HUES6 (cell line): ENCODE results near the gene TENT4A.

Experiments
- H3K27ac ChIP-seq: 2 replicates; pipeline ENCODE4 v1.7.0; 2013; ENCODE audit warnings: low read depth, mild to moderate bottlenecking, low read length, inconsistent platforms
- H3K27me3 ChIP-seq: 2 replicates; pipeline ENCODE4 v1.6.1; 2013; ENCODE audit warnings: low read length; ENCODE audit not compliant: control insufficient read depth, insufficient read depth
- H3K36me3 ChIP-seq: 2 replicates; pipeline ENCODE4 v1.6.1; 2013; ENCODE audit warnings: low read length; ENCODE audit not compliant: control insufficient read depth, insufficient read depth
- H3K4me1 ChIP-seq: 2 replicates; pipeline ENCODE4 v1.6.1; 2013; ENCODE audit warnings: low read length; ENCODE audit not compliant: control insufficient read depth, insufficient read depth
- H3K4me3 ChIP-seq: 2 replicates; pipeline ENCODE4 v1.5.1; 2013; ENCODE audit warnings: low read depth, low read length
- H3K9ac ChIP-seq: one replicate; pipeline ENCODE4 v1.6.1; 2013; ENCODE audit warnings: mild to moderate bottlenecking, low read length
- H3K9me3 ChIP-seq: 2 replicates; pipeline ENCODE4 v1.6.1; 2013; ENCODE audit warnings: low read depth, low read length; ENCODE audit not compliant: control insufficient read depth, insufficient read depth

The TENT4A gene

DNA sequence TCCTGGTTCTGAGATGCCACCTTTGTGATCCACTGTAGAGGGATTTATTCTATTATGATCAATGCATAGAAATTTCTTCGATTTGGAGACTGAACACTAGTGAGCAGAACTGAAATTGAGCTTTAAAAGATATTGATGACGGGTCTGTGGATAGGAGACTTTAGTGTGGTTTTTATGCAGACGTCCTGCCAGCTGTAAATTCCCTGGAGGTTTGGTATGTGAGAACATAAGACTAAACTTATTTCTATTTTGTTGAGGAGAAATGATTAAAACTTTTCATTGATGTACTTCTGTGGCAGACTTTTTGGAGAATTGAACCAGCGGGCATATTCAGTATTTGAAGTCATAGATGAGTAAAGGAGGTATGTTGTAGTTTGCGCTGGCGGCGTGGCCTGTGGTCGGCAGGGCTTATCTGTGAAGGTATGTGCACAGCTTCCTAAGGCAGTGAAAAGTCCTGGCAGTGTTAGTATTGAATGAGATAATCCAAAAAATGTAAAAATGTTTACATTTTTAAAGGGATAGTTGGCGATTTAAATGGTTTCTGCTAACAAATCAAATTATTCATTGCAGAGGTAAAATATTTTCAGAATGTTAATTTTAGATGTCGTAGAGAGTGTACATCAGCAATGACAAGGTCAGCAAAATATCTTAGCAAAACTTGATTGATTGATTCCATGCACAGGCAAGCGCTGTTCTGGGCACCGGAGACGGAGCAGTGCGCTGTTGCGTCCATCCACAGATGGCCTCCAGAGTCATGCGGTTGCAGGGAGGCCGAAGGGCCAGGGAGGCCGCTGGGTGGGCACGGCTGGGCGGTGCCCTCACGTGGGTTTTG, 20.4 kb downstream of the TENT4A start:
- Histone ChIP-seq H3K27ac (no peak overlapping the region), H3K9ac (no peak overlapping the region), H3K4me1 (peaks cover 12% of the 10 kb centered on the region), H3K27me3 (no peaks in the 10 kb centered on the region), H3K4me3 (no peak overlapping the region), H3K36me3 (peaks cover 22% of the 10 kb centered on the region), H3K9me3 (no peaks in the 10 kb centered on the region)

DNA sequence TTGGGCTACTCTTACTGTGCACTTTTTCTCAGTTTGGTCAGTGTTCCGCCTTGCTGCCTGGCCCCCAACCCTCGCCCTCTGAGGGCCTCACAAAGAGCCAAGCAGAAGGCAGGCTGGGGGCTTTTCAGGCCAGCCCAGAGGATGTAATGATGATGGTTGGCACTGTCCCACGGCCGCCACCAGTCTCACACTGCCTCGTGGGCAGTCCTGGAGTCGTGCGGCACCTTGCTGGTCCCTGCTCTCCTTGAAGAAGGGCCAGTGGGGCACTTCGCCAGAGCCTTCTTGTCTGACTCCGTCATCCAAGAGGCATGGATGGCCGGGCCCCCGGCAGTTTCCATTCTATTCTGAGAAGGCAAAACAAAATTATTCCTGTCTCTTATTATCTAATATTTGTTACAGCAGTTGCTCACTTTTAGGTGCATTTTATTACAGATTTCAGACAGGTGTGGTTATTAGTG, 21.0 kb downstream of the TENT4A start:
- Histone ChIP-seq H3K4me1 (peaks cover 12% of the 10 kb centered on the region), H3K36me3 (peaks cover 28% of the 10 kb centered on the region), H3K27ac (no peak overlapping the region)

DNA sequence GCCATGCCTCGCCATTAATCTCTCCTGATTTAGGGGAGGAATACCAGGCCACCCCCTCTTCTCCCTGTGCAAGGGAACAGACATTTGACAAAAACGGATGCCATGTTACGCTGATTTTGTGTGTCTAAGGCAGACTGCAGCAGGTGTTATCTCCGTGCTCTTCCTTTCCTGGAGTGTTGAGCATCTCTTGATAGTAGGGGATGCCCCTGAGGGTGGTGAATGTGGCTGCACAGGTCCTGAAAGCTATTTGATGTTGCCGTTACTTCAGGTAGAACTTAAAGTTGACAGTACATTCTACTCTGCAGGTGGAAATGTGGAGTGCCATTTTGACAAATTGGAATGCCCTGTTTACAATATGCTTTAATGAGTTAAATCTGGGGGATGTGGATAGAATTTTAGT, 21.5 kb downstream of the TENT4A start:
- peaks cover 12% of the 10 kb centered on the region for H3K4me1 ChIP-seq
- H3K36me3 ChIP-seq = peaks cover 33% of the 10 kb centered on the region
- no peak overlapping the region for H3K27ac ChIP-seq
- H3K9me3 ChIP-seq = no peaks in the 10 kb centered on the region
- no peak overlapping the region for H3K4me3 ChIP-seq
- H3K27me3 ChIP-seq = no peaks in the 10 kb centered on the region
- H3K9ac ChIP-seq = no peak overlapping the region

More for the DNA sequence above, 21.0 kb downstream of the TENT4A start:
- Histone ChIP-seq H3K4me3 (no peak overlapping the region), H3K27me3 (no peaks in the 10 kb centered on the region), H3K9me3 (no peaks in the 10 kb centered on the region), H3K9ac (no peak overlapping the region)

DNA sequence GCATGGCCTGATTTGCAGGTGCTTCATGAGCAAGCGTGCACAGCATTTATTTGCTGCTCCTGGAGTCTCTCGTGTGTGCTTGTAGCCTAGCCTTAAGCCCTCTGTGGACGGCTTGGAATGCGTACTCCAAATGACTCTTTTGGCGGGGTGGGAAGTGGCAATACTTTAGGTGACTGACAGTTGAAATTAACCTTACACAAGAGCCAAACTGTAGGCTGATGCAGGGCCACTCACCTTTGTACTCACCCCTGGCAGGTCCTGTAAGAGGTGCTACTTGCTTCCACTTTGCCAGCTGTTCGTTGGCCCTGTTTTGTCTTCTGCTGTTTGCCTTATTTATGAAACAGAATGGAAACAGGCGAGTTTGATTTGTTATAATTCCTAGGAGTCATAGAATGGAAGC, 22.9 kb downstream of the TENT4A start:
- no peak overlapping the region for H3K4me3 ChIP-seq
- no peak overlapping the region for H3K27ac ChIP-seq
- H3K9me3 ChIP-seq = no peaks in the 10 kb centered on the region
- H3K27me3 ChIP-seq = no peaks in the 10 kb centered on the region
- peaks cover 6% of the 10 kb centered on the region; the same call in 1 of the 2 replicates for H3K4me1 ChIP-seq
- H3K36me3 ChIP-seq = peaks cover 46% of the 10 kb centered on the region
- H3K9ac ChIP-seq = no peak overlapping the region

DNA sequence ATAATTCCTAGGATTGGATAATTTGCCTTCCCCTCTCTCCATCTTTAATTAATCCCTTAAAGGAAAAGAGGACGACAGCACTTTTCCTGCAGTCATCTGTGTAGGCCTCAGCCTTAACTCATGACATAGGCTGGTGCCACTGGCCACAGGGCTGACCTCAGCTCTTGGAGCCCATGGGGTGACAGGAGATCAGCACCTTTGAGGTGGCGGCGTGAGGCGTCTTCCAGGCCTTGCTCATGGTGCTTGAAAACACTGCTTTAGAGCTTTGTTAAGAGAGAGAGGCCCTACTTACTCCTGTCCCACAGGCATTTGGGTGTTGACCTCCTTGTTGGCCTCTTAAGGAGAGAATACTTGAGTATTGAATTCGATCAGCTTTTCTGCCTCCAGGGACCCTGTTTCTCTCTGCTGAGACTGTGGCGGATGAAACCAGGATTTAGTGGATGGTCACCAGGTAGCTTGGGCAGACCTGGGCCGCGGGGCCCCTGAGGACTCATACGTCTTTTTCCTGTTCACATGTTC, 23.4 kb downstream of the TENT4A start:
- H3K27me3 ChIP-seq = no peaks in the 10 kb centered on the region
- H3K9ac ChIP-seq = no peak overlapping the region
- H3K4me1 ChIP-seq = peaks cover 5% of the 10 kb centered on the region; the same call in 1 of the 2 replicates
- no peak overlapping the region for H3K27ac ChIP-seq
- H3K4me3 ChIP-seq = no peak overlapping the region
- H3K36me3 ChIP-seq = peaks cover 51% of the 10 kb centered on the region
- no peaks in the 10 kb centered on the region for H3K9me3 ChIP-seq

DNA sequence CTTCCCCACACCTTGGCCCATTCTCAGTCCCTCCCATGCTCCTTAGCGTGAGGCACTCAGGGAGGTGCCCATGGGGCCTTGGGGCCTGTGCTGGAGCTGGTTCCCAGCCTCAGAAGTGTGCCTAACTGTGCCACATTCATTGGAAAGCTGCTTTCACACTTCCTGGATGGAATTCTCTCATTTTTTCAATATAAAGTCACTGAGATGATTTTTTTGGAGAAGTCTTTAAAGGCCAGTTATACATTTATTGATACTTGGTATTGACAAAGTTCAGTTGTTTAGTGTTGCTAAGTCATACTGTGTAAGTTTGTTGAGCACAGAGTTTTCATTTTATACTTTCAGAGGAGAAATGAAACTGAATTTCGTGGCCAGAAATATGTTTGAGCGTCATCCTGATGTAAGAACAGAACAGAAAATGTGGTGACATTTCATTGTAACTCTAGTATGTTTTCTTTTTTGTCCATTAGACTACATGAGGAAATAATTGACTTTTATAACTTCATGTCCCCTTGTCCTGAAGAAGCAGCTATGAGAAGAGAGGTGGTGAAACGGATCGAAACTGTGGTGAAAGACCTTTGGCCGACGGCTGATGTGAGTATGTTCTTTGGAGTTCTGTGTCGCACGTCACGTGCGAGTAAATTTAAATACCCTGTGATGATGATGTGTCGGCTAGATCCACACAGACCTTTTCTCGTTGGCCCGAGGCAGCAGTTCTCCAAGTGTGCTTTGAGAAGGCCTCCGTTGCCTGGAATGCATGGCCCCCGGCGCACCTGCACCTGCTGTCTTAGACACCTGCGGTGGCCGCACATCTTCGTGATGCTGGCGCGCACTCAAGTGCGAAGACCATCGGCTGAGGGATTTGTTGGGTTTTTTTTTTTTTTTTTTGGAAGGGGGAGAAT, 24.1 kb downstream of the TENT4A start:
- peaks cover 58% of the 10 kb centered on the region for H3K36me3 ChIP-seq
- no peak overlapping the region for H3K27ac ChIP-seq

DNA sequence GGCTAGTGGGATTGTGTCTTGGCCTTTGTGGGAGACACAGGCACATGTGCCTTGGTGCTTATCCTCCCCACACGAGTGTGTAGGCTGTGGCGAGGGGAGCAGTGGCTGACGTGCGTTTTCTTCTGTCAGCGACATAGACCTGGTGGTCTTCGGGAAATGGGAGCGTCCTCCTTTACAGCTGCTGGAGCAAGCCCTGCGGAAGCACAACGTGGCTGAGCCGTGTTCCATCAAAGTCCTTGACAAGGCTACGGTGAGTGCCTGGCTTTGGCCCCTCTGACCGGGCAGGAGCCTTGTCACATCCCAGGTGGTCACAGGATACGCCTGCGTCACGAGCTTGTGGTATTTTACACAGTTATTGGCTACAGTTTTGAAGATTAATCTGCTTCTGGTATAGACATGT, 26.4 kb downstream of the TENT4A start:
- no peak overlapping the region for H3K4me3 ChIP-seq
- H3K27ac ChIP-seq = no peak overlapping the region
- no peak overlapping the region for H3K9ac ChIP-seq
- H3K4me1 ChIP-seq = no peaks in the 10 kb centered on the region
- no peaks in the 10 kb centered on the region for H3K27me3 ChIP-seq
- H3K9me3 ChIP-seq = no peaks in the 10 kb centered on the region
- peaks cover 76% of the 10 kb centered on the region for H3K36me3 ChIP-seq

More for the DNA sequence above, 24.1 kb downstream of the TENT4A start:
- H3K9ac ChIP-seq = no peak overlapping the region
- H3K9me3 ChIP-seq = no peaks in the 10 kb centered on the region
- no peak overlapping the region for H3K4me3 ChIP-seq
- H3K4me1 ChIP-seq = no peaks in the 10 kb centered on the region
- no peaks in the 10 kb centered on the region for H3K27me3 ChIP-seq

DNA sequence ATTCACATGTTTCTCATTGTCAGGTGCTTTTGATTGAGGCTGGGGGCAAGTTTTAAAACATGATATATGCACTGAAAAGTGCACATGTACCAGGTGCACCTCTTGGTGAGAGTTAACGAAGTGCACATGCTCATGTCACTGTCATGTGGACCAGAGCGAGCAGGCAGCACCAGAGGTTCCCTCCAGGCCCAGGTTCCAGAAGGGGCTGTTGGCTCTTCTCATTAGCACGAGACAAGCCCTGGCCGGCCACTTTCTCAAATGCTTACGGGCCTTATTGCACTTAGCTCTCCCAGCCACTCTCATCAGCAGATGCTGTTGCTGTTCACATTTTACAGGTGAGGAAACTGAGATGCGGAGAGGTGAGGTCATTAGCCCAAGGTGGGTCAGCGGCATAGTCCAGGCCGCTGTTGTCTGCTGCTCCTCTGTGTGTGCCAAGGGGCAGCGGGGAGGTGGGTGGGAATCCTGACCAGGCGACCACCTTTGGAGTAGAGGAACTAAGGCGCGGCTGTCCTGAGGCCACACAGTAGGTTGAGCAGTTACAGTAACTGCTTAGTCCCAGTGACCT, 27.4 kb downstream of the TENT4A start:
- peaks cover 86% of the 10 kb centered on the region for H3K36me3 ChIP-seq
- no peaks in the 10 kb centered on the region for H3K4me1 ChIP-seq
- no peaks in the 10 kb centered on the region for H3K9me3 ChIP-seq
- H3K4me3 ChIP-seq = no peak overlapping the region
- no peak overlapping the region for H3K9ac ChIP-seq
- no peaks in the 10 kb centered on the region for H3K27me3 ChIP-seq
- H3K27ac ChIP-seq = no peak overlapping the region

DNA sequence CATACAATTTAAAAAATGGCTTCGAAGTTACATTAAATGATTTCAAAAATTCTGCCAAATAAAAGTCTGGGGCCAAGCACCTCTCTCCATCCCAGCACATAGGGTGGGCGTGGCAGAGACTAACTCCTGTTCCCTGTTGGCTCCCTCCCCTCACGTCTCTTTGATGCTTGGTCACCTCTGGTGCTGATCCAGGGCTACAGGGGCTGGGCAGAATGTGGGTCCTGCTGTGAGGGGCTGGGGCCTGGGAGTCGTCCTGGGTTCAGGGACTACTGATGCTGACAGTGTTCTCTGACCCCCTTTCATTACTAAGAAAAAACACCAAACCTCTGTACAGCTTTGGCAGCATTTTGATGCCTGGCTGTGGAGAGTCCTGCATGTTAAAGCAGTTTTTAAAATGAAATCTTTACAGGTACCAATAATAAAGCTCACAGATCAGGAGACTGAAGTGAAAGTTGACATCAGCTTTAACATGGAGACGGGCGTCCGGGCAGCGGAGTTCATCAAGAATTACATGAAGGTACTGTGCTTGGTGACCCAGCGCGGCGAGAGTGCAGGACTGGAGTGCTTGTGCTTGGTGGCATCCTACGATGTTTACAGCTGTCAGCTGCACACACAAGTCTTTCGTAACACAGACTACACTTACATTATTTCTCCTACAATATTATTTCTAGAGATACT, 29.0 kb downstream of the TENT4A start:
- H3K36me3 ChIP-seq = peaks cover 93% of the 10 kb centered on the region

DNA sequence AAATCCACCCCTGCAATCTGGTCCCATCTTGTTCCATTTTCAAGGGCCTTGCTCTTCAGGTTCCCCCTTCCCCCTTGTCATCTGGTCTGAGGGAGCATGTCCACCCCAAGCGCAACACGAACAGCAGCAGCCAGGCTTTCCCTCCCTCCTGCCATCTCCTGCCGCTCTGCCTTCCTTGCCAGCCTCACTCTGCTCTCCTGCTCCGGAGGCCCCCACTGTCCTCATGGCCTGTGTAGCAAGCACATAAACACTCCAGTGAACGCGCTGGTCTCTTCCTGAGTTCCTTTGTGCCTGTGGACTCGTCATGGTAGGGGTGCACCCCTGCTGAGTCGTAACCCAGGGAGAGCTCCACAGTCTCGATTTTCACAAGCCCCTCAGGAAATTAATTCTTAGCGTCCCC, 29.9 kb downstream of the TENT4A start:
- Histone ChIP-seq H3K9me3 (no peaks in the 10 kb centered on the region), H3K4me3 (no peak overlapping the region), H3K9ac (no peak overlapping the region), H3K27me3 (no peaks in the 10 kb centered on the region), H3K36me3 (peaks cover 92% of the 10 kb centered on the region), H3K4me1 (no peaks in the 10 kb centered on the region), H3K27ac (no peak overlapping the region)

More for the DNA sequence above, 29.0 kb downstream of the TENT4A start:
- H3K27ac ChIP-seq = no peak overlapping the region
- no peaks in the 10 kb centered on the region for H3K9me3 ChIP-seq
- no peaks in the 10 kb centered on the region for H3K27me3 ChIP-seq
- H3K9ac ChIP-seq = no peak overlapping the region
- no peaks in the 10 kb centered on the region for H3K4me1 ChIP-seq
- no peak overlapping the region for H3K4me3 ChIP-seq
